A673 (cell line): ENCODE results near the gene BRMS1L. TPM values are rescaled to one million over a fixed set of nuclear protein-coding genes. Genes with fewer than 3 reads are reported as not detected.

Experiments
- BruUV-seq: library from RNA; stranded (reverse); fragments of 400-500 nt; replicated peaks from 2 replicates; lab custom pipeline; 2021; lab: Mats Ljungman, UMichigan
- CTCF ChIA-PET: fragments of 300-600 bp; sonication (Branson Sonifier 250); formaldehyde crosslinking; loops from one replicate; lab custom pipeline; 2022; ENCODE audit warnings: antibody characterized with exemption; lab: Charles Lee
- POLR2A ChIA-PET: fragments of 300-600 bp; sonication (Branson Sonifier 250); formaldehyde crosslinking; loops from one replicate; lab custom pipeline; 2022; ENCODE audit warnings: antibody characterized with exemption; ENCODE audit not compliant: low non-redundant PET; lab: Charles Lee
- DNase-seq: peaks from one replicate; pipeline ENCODE4 v3.0.0-alpha.2; 2015; ENCODE audit warnings: low spot score
- H3K27ac ChIP-seq: fragments of 200-600 bp; sonication (generic); 2 replicates; pipeline ENCODE4 v1.5.1; 2016; ENCODE audit warnings: mixed run types, low read depth, mild to moderate bottlenecking, mixed read lengths, antibody characterized with exemption, low read length; ENCODE audit not compliant: poor library complexity, severe bottlenecking
- H3K27me3 ChIP-seq: fragments of 200-600 bp; sonication (generic); replicated peaks from 2 replicates; pipeline ENCODE4 v1.6.1; 2017; ENCODE audit warnings: mixed run types, low read depth, mild to moderate bottlenecking, mixed read lengths, antibody characterized with exemption, low read length; ENCODE audit not compliant: insufficient read depth, poor library complexity
- H3K36me3 ChIP-seq: fragments of 200-600 bp; sonication (generic); 2 replicates; pipeline ENCODE4 v1.6.1; 2016; ENCODE audit warnings: mixed run types, mild to moderate bottlenecking, mixed read lengths, antibody characterized with exemption, low read length; ENCODE audit not compliant: insufficient read depth, poor library complexity, severe bottlenecking
- H3K4me1 ChIP-seq: fragments of 200-600 bp; sonication (generic); 2 replicates; pipeline ENCODE4 v1.6.1; 2017; ENCODE audit warnings: mixed run types, mild to moderate bottlenecking, mixed read lengths, antibody characterized with exemption, low read length; ENCODE audit not compliant: insufficient read depth, poor library complexity, severe bottlenecking
- H3K4me3 ChIP-seq: fragments of 200-600 bp; sonication (generic); 2 replicates; pipeline ENCODE4 v1.5.1; 2016; ENCODE audit warnings: low read depth, mixed run types, mild to moderate bottlenecking, mixed read lengths, low read length; ENCODE audit not compliant: poor library complexity, severe bottlenecking
- H3K9me3 ChIP-seq: fragments of 200-600 bp; sonication (generic); 2 replicates; pipeline ENCODE4 v1.6.1; 2016; ENCODE audit warnings: mixed run types, low read depth, mild to moderate bottlenecking, mixed read lengths, antibody characterized with exemption, low read length; ENCODE audit not compliant: poor library complexity, severe bottlenecking
- CTCF ChIP-seq: fragments of 300-800, 200-600 bp; sonication (generic); conservative IDR thresholded peaks from 2 replicates; pipeline ENCODE4 v1.5.1; 2017; ENCODE audit warnings: low read depth, mild to moderate bottlenecking, antibody characterized with exemption, low read length, moderate library complexity, mixed read lengths
- EZH2 ChIP-seq: fragments of 200-600 bp; sonication (generic); IDR thresholded peaks from 2 replicates; pipeline ENCODE4 v1.6.1; 2017; ENCODE audit warnings: borderline replicate concordance, low read depth, mild to moderate bottlenecking, mixed read lengths, antibody characterized with exemption, low read length; ENCODE audit not compliant: poor library complexity, severe bottlenecking
- intact Hi-C: fragments of 100-400 bp; cut with micrococcal nuclease; formaldehyde crosslinking; loops from one replicate; pipeline ENCODE4 v1.10.0; 2022; ENCODE audit not compliant: unreplicated experiment
- total RNA-seq: library from RNA; stranded (reverse); gene quantifications from 2 replicates; pipeline ENCODE4 v1.2.3, GENCODE V29; 2021

Gene BRMS1L
- total RNA-seq, 1 experiment from 2014 or later, result 14.6 TPM

DNA sequence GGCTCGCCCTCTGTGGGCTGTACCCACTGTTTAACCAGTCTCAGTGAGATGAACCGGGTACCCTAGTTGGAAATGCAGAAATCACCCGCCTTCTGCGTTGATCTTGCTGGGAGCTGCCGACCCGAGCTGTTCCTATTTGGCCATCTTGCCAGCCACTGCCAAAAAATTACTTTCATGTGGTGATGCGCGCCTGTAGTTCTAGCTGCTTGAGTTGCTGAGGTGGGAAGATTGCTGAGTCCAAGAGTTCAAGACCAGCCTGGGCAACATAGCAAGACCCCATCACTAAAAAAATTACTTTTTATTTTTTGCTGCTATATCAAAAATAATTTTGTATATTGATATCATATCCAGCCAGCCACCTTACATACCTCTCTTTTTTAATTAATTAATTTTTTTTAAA, 18.4 kb downstream of the BRMS1L start:
- intact Hi-C loops, result no loop called here
- CTCF ChIA-PET, result no interaction called here

DNA sequence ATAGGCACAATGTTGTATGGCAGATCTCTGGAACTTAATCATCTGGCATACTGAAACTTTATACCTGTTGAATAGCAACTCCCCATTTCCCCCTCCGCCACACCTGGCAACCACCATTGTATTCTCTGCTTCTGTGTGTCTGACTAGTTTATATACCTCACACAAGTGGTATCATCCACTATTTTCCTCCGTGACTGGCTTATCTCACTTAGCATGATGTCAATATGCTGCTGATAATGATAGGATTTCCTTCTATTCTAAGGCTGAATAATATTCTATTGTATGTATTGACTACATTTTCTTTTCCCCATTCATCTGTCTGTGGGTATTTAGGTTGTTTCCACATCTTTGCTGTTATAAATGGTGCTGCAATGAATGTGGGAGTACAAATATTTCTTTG, 21.5 kb downstream of the BRMS1L start:
- peaks cover 4% of the 10 kb centered on the region for H3K36me3 ChIP-seq
- intact Hi-C loops, result no loop called here
- no TSS peak for BruUV-seq
- no peak overlapping the region for H3K27ac ChIP-seq
- peaks cover 16% of the 10 kb centered on the region for H3K9me3 ChIP-seq
- ChIA-PET POLR2A (no interaction called here), CTCF (no interaction called here)
- H3K4me3 ChIP-seq, result no peak overlapping the region
- DNase-seq, result no peak
- H3K27me3 ChIP-seq, result no peaks in the 10 kb centered on the region
- TF ChIP-seq CTCF (no peak), EZH2 (no peak)
- H3K4me1 ChIP-seq, result no peaks in the 10 kb centered on the region

More for the DNA sequence above, 18.4 kb downstream of the BRMS1L start:
- Histone ChIP-seq H3K4me1 (no peaks in the 10 kb centered on the region), H3K27ac (no peak overlapping the region), H3K27me3 (no peaks in the 10 kb centered on the region), H3K36me3 (peaks cover 4% of the 10 kb centered on the region), H3K9me3 (peaks cover 5% of the 10 kb centered on the region), H3K4me3 (no peak overlapping the region)
- POLR2A ChIA-PET, result no interaction called here
- no peak for DNase-seq
- no peak for TF ChIP-seq EZH2
- TF ChIP-seq CTCF, result no peak
- no TSS peak for BruUV-seq

DNA sequence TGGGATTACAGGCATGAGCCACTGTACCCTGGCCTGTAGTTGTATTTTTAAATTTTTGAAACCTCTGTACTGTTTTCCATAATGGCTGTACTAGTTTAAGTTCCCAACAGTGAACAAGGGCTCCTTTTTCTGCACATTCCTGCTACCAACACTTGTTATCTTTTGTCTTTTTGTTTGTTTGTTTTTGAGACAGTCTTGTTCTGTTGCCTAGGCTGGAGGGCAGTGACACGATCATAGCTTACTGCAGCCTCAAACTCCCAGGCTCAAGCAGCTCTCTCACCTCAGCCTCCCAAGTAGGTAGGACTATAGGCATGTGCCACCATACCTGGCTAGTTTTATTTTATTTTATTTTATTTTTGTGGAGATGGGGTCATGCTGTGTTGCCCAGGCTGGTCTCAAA, 23.0 kb downstream of the BRMS1L start:
- DNase-seq, result no peak
- intact Hi-C loops, result no loop called here
- POLR2A ChIA-PET, result no interaction called here
- no TSS peak for BruUV-seq
- CTCF ChIA-PET, result no interaction called here
- Histone ChIP-seq H3K27ac (no peak overlapping the region), H3K9me3 (peaks cover 13% of the 10 kb centered on the region), H3K4me1 (no peaks in the 10 kb centered on the region), H3K27me3 (no peaks in the 10 kb centered on the region), H3K4me3 (no peak overlapping the region), H3K36me3 (peaks cover 4% of the 10 kb centered on the region)
- no peak for TF ChIP-seq CTCF
- no peak for TF ChIP-seq EZH2
